GM19035 (cell line): Measurements from ENCODE around the gene PGAP6.
"Not testable (repeated sequence)": the region's sequence is repeated elsewhere in the genome, so short reads cannot be mapped to it uniquely, and the experiment has no call there.

Experiments used
- ATAC-seq: cut with Tn5 transposase; IDR thresholded peaks from one replicate; pipeline ENCODE4 v1.9.1; 2021; ENCODE audit not compliant: unreplicated experiment

The PGAP6 gene

GRCh38 chr16:379183-379960, 2.4 kb downstream of the PGAP6 start:
- ATAC-seq, result no peak

- ATAC-seq, result no peak
Measured at GRCh38 chr16:378821-379182, 3.0 kb downstream of the PGAP6 start.

- ATAC-seq, result not testable (repeated sequence)
Measured at GRCh38 chr16:378113-378820, 3.5 kb downstream of the PGAP6 start.

GRCh38 chr16:377419-377951, 4.3 kb downstream of the PGAP6 start:
- no peak for ATAC-seq

- no peak for ATAC-seq
Measured at GRCh38 chr16:376817-377418, 4.9 kb downstream of the PGAP6 start.

- ATAC-seq, result no peak
Measured at GRCh38 chr16:375927-376816, 5.6 kb downstream of the PGAP6 start.

GRCh38 chr16:375212-375611, 6.6 kb downstream of the PGAP6 start:
- no peak for ATAC-seq

GRCh38 chr16:374616-374926, 7.2 kb downstream of the PGAP6 start:
- ATAC-seq, result no peak

GRCh38 chr16:373848-374615, 7.7 kb downstream of the PGAP6 start:
- no peak for ATAC-seq

- ATAC-seq, result no peak
Measured at GRCh38 chr16:373020-373598, 8.7 kb downstream of the PGAP6 start.

GRCh38 chr16:372302-372983, 9.3 kb downstream of the PGAP6 start:
- ATAC-seq, result no peak

- no peak for ATAC-seq
Measured at GRCh38 chr16:371515-372301, 10.1 kb downstream of the PGAP6 start.

GRCh38 chr16:370979-371514, 10.7 kb downstream of the PGAP6 start:
- ATAC-seq, result no peak

- ATAC-seq, result peak; percentile 80
Measured at GRCh38 chr16:370443-370842, 11.3 kb downstream of the PGAP6 start, which contains the start of gene MRPL28. MRPL28 (minus strand) TSS chr16:370538; CDS start chr16:370218, 320 bp downstream.

GRCh38 chr16:369866-370436, 11.8 kb downstream of the PGAP6 start:
- ATAC-seq, result no peak

GRCh38 chr16:369275-369865, 12.4 kb downstream of the PGAP6 start:
- no peak for ATAC-seq

GRCh38 chr16:368388-369158, 13.2 kb downstream of the PGAP6 start:
- ATAC-seq, result no peak
